IPS-20b (cell line): ENCODE measurements around the gene CELA1.

Experiments used
- H3K27ac ChIP-seq: one replicate; pipeline ENCODE4 v1.5.1; 2013; ENCODE audit warnings: low read length
- H3K27me3 ChIP-seq: 2 replicates; pipeline ENCODE4 v1.6.1; 2013; ENCODE audit warnings: mild to moderate bottlenecking, low read length, inconsistent platforms; ENCODE audit not compliant: insufficient read depth
- H3K36me3 ChIP-seq: 2 replicates; pipeline ENCODE4 v1.6.1; 2013; ENCODE audit warnings: low read depth, mild to moderate bottlenecking, inconsistent platforms, low read length, moderate library complexity; ENCODE audit not compliant: insufficient read depth
- H3K4me1 ChIP-seq: 2 replicates; pipeline ENCODE4 v1.6.1; 2013; ENCODE audit warnings: mild to moderate bottlenecking, control low read depth, inconsistent platforms, low read length, moderate library complexity; ENCODE audit not compliant: insufficient read depth
- H3K4me3 ChIP-seq: 2 replicates; pipeline ENCODE4 v1.5.1; 2013; ENCODE audit warnings: mild to moderate bottlenecking, low read length, inconsistent platforms
- H3K9ac ChIP-seq: 2 replicates; pipeline ENCODE4 v1.6.1; 2013; ENCODE audit warnings: low read depth, mild to moderate bottlenecking, inconsistent platforms, low read length, moderate library complexity
- H3K9me3 ChIP-seq: 2 replicates; pipeline ENCODE4 v1.6.1; 2013; ENCODE audit warnings: mild to moderate bottlenecking, low read depth, low read length, inconsistent platforms; ENCODE audit not compliant: insufficient read depth

The CELA1 gene

GRCh38 chr12:51360315-51360714 lies 13.8 kb upstream of the CELA1 start:
- no peak overlapping the region for H3K27ac ChIP-seq
- H3K27me3 ChIP-seq, result no peaks in the 10 kb centered on the region
- H3K9ac ChIP-seq, result no peak overlapping the region
- no peaks in the 10 kb centered on the region for H3K4me1 ChIP-seq
- H3K4me3 ChIP-seq, result no peak overlapping the region
- H3K9me3 ChIP-seq, result no peaks in the 10 kb centered on the region
- H3K36me3 ChIP-seq, result peaks cover 18% of the 10 kb centered on the region; the same call in 1 of the 2 replicates

GRCh38 chr12:51359851-51360250 lies 13.4 kb upstream of the CELA1 start:
- Histone ChIP-seq H3K4me1 (no peaks in the 10 kb centered on the region), H3K9ac (no peak overlapping the region), H3K4me3 (no peak overlapping the region), H3K27me3 (no peaks in the 10 kb centered on the region), H3K27ac (no peak overlapping the region), H3K36me3 (peaks cover 18% of the 10 kb centered on the region; the same call in 1 of the 2 replicates), H3K9me3 (no peaks in the 10 kb centered on the region)

DNA sequence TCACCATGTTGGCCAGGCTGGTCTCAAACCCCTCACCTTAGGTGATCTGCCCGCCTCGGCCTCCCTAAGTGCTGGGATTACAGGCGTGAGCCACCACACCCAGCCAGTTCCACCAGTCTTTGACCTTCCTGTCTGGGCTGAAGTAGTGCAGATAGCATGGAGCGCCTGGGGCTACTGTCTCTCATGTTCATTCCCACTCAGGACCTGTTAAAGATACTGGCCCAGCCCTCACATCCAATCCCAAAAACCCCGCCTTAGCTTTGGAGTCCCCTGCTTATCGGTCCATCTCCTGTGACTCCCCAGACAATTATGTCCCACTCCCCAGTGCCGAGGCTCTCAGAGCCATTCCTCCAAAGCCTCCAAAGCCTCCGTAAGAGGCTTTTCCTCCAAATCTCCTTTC lies 12.0 kb upstream of the CELA1 start:
- Histone ChIP-seq H3K9me3 (no peaks in the 10 kb centered on the region), H3K4me1 (no peaks in the 10 kb centered on the region), H3K9ac (no peak overlapping the region), H3K27me3 (no peaks in the 10 kb centered on the region), H3K4me3 (no peak overlapping the region), H3K27ac (no peak overlapping the region), H3K36me3 (peaks cover 12% of the 10 kb centered on the region; the same call in 1 of the 2 replicates)

DNA sequence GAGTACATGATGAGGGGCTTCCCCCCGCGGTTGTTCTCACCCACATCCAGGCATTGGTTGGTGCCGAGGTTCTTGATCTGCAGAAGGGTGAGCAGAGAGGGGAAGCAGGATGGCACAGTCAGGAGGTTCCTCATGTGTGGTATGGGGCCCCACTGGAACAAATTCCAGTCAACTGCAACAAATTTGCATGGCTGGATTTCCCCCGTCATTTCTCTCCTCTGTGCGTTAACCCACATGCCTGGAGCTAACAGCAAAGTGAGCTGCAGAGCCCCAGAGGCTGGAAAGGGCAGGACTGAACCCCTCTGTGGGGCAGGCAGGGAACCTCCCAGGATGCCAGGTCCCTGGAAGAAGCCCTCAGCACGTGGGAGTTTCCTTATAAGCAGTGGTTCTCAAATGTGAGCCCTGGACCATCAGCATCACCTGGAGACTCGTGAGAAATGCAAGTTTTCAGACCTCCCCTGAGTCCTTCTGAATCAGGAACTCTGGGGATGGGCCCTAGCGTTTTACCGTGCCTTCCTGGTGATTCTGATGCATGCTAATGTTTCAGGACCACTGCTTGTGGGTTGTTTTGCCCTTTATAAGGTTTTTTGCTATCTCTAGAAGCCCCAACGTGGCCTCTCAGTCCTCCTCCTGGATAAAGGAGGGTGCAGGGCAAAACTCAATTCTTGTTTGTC lies 11.0 kb upstream of the CELA1 start:
- no peaks in the 10 kb centered on the region for H3K4me1 ChIP-seq
- H3K36me3 ChIP-seq, result peaks cover 12% of the 10 kb centered on the region; the same call in 1 of the 2 replicates
- H3K9me3 ChIP-seq, result no peaks in the 10 kb centered on the region
- no peak overlapping the region for H3K4me3 ChIP-seq
- H3K9ac ChIP-seq, result no peak overlapping the region
- H3K27me3 ChIP-seq, result no peaks in the 10 kb centered on the region
- no peak overlapping the region for H3K27ac ChIP-seq

DNA sequence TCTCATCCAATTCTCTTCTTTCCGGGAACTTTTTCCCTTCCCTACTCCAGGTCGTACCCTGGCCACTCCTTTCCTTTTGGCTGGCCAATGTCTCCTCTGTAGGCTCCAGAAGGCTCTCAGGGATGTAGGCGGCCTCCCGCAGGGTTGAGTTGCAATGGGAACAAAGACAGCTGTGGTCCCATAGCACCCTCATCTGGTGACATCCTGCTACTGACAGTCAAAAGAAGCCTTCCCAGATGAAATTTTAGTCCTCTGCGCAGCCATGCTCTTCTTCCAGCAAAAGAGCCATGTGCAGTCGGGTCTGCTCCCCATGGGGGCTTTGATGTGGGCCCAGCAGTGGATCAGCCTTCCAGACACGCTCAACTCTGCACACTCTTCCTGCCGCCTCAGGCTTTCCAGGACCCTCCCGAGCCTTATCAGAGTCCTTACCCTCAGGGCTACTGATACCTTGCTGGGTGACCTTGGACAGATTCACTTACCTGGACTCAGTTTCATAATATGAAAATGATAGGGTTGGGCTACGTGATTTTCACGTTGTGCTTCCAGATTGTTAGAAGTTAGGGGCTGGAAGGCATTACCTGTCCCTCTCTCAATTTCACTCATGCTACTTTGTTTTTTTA lies 5.5 kb upstream of the CELA1 start:
- Histone ChIP-seq H3K27me3 (no peaks in the 10 kb centered on the region), H3K4me3 (no peak overlapping the region), H3K9me3 (no peaks in the 10 kb centered on the region), H3K36me3 (no peaks in the 10 kb centered on the region), H3K27ac (no peak overlapping the region), H3K4me1 (peaks cover 9% of the 10 kb centered on the region; the same call in 1 of the 2 replicates), H3K9ac (no peak overlapping the region)

DNA sequence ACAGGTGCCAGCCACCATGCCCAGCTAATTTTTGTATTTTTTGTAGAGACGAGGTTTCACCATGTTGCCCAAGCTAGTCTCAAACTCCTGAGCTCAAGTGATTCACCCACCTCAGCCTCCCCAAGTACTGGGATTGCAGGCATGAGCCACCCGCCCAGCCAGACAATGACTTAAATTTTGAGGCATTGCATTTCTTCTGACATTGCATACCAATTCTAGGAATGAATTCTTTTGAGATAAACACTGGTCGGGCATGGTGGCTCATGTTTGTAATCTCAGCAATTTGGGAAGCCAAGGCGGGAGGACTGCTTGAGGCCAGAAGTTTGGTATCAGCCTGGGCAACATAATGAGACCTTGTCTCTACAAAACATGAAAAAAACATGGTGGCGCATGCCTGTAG lies 2.5 kb upstream of the CELA1 start:
- Histone ChIP-seq H3K4me1 (peaks cover 9% of the 10 kb centered on the region; the same call in 1 of the 2 replicates), H3K4me3 (no peak overlapping the region), H3K9me3 (no peaks in the 10 kb centered on the region), H3K36me3 (no peaks in the 10 kb centered on the region), H3K27me3 (no peaks in the 10 kb centered on the region), H3K27ac (no peak overlapping the region), H3K9ac (no peak overlapping the region)

GRCh38 chr12:51348116-51348515 lies 1.6 kb upstream of the CELA1 start:
- peaks cover 9% of the 10 kb centered on the region; the same call in 1 of the 2 replicates for H3K4me1 ChIP-seq
- no peak overlapping the region for H3K27ac ChIP-seq

GRCh38 chr12:51345681-51346080 lies 798 bp downstream of the CELA1 start:
- H3K27ac ChIP-seq, result no peak overlapping the region
- H3K4me3 ChIP-seq, result no peak overlapping the region
- H3K9ac ChIP-seq, result no peak overlapping the region
- no peaks in the 10 kb centered on the region for H3K27me3 ChIP-seq
- no peaks in the 10 kb centered on the region for H3K36me3 ChIP-seq
- H3K4me1 ChIP-seq, result no peaks in the 10 kb centered on the region
- no peaks in the 10 kb centered on the region for H3K9me3 ChIP-seq

More at GRCh38 chr12:51348116-51348515, 1.6 kb upstream of the CELA1 start:
- no peaks in the 10 kb centered on the region for H3K27me3 ChIP-seq
- no peaks in the 10 kb centered on the region for H3K9me3 ChIP-seq
- H3K36me3 ChIP-seq, result no peaks in the 10 kb centered on the region
- no peak overlapping the region for H3K4me3 ChIP-seq
- H3K9ac ChIP-seq, result no peak overlapping the region

DNA sequence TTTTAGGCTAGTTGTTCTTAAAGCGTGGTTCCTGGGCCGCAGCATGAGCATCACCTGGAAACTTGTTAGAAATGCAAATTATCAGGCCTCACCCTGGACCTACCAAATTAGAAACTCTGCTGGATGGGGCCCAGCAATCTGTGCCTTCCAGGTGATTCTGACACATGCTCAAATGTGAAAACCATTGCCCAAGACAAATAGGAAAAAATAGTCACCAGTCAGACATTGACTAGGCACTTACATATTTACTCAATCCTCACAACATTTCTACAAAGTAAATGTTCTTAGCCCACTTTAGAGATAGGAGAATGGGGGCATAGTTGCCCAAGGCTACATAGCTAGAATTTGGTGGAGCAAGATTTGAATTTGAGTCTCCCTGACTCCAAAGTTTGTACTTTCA lies 3.3 kb downstream of the CELA1 start:
- H3K36me3 ChIP-seq, result no peaks in the 10 kb centered on the region

GRCh38 chr12:51342416-51342815 lies 4.1 kb downstream of the CELA1 start:
- Histone ChIP-seq H3K9ac (no peak overlapping the region), H3K27ac (no peak overlapping the region), H3K36me3 (no peaks in the 10 kb centered on the region), H3K4me1 (no peaks in the 10 kb centered on the region), H3K9me3 (no peaks in the 10 kb centered on the region), H3K27me3 (no peaks in the 10 kb centered on the region), H3K4me3 (no peak overlapping the region)

More for the DNA sequence above, 3.3 kb downstream of the CELA1 start:
- H3K4me1 ChIP-seq, result no peaks in the 10 kb centered on the region
- no peaks in the 10 kb centered on the region for H3K9me3 ChIP-seq
- H3K27me3 ChIP-seq, result no peaks in the 10 kb centered on the region
- H3K27ac ChIP-seq, result no peak overlapping the region
- H3K9ac ChIP-seq, result no peak overlapping the region
- H3K4me3 ChIP-seq, result no peak overlapping the region

GRCh38 chr12:51341251-51342007 lies 5.0 kb downstream of the CELA1 start:
- H3K27ac ChIP-seq, result no peak overlapping the region
- no peaks in the 10 kb centered on the region for H3K9me3 ChIP-seq
- no peaks in the 10 kb centered on the region for H3K4me1 ChIP-seq
- H3K4me3 ChIP-seq, result peak overlapping the region; percentile 55
- peak overlapping the region; percentile 40; the same call in 1 of the 2 replicates for H3K9ac ChIP-seq
- no peaks in the 10 kb centered on the region for H3K27me3 ChIP-seq
- no peaks in the 10 kb centered on the region for H3K36me3 ChIP-seq
